Coronary artery (tissue), 2 donors: ENCODE measurements around the gene CRTAC1.
A peak's percentile ranks its signal among the peaks of the same experiment; 100 is the strongest.

Experiments used
- DNase-seq: peaks from one replicate; pipeline ENCODE4 v3.0.0-alpha.2; 2017; ENCODE audit warnings: low spot score
- H3K27ac ChIP-seq, 2 donors: fragments of 200-600 bp; sonication (generic); one replicate each; pipeline ENCODE4 v1.5.1; 2016 to 2019
- H3K4me3 ChIP-seq: fragments of 200-600 bp; sonication (generic); 2 replicates; pipeline ENCODE4 v1.5.1; 2016; ENCODE audit warnings: mild to moderate bottlenecking, moderate library complexity
- TF ChIP-seq, protein P1 (sequence below): fragments of 200-600 bp; sonication (generic); IDR thresholded peaks from one replicate; pipeline ENCODE4 v1.5.1; 2019; ENCODE audit warnings: antibody characterized with exemption

Gene CRTAC1

DNA sequence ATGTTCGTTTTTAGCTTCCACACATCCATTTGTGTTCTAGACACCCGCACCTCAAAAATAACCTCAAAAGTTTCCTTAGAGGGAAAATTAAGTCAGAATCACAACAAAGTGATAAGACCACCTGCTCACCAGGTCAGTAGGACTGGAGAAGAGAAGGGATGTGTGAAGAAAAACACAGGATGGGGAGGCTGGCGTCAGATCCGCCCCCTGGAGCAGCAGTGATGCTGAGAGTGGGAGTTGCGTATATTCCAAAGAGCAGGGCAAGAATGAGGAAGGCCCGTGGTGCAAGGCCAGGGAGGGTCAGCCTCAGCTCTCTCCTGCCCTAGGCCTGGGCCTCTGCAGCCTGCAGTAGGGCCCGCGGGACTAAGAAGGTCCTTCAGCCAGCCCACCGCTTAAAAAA lies 28.7 kb downstream of the CRTAC1 start:
- no peak overlapping the region for H3K27ac ChIP-seq
- no peak for DNase-seq
- no peak overlapping the region for H3K4me3 ChIP-seq
- TF ChIP-seq, protein P1, sequence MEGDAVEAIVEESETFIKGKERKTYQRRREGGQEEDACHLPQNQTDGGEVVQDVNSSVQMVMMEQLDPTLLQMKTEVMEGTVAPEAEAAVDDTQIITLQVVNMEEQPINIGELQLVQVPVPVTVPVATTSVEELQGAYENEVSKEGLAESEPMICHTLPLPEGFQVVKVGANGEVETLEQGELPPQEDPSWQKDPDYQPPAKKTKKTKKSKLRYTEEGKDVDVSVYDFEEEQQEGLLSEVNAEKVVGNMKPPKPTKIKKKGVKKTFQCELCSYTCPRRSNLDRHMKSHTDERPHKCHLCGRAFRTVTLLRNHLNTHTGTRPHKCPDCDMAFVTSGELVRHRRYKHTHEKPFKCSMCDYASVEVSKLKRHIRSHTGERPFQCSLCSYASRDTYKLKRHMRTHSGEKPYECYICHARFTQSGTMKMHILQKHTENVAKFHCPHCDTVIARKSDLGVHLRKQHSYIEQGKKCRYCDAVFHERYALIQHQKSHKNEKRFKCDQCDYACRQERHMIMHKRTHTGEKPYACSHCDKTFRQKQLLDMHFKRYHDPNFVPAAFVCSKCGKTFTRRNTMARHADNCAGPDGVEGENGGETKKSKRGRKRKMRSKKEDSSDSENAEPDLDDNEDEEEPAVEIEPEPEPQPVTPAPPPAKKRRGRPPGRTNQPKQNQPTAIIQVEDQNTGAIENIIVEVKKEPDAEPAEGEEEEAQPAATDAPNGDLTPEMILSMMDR = no peak

DNA sequence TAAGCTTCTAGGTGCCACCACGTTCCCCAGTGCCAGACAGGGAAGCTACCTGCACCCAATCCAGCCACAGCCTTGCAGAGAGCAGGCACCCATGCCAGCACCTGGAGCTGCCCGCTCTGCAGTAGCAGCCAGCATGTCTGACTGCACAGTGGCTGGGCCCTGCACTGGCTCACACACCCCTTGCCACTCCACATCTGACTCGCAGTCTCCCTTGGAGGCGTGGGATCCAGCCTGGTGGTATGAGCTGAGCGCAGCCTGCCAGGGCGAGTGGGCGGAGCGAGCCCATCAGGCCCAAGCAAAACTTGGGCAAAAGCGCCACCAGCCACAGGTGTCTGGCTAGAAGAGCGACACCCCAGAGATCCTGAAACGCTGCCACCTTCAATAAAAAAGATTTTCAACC lies 30.1 kb downstream of the CRTAC1 start:
- no peak overlapping the region for H3K4me3 ChIP-seq
- no peak overlapping the region for H3K27ac ChIP-seq
- no peak for DNase-seq
- TF ChIP-seq, protein P1 = no peak

DNA sequence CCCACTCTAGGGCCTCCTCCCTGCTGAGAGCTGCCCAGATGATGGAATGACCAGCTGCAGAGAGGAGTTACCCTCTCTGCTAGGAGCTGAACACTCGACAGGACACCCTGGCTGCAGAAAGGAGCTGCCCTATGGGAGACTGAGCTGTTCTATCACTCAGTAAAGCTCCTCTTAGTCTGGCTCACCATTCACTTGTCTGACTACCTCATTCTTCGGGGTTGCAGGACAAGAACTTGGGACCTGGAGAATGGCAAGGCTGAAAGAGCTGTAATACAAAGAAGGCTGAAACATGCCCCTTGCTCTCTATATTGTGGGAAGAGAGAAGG lies 30.5 kb downstream of the CRTAC1 start:
- TF ChIP-seq, protein P1 = no peak
- no peak for DNase-seq
- Histone ChIP-seq H3K4me3 (no peak overlapping the region), H3K27ac (no peak overlapping the region)

DNA sequence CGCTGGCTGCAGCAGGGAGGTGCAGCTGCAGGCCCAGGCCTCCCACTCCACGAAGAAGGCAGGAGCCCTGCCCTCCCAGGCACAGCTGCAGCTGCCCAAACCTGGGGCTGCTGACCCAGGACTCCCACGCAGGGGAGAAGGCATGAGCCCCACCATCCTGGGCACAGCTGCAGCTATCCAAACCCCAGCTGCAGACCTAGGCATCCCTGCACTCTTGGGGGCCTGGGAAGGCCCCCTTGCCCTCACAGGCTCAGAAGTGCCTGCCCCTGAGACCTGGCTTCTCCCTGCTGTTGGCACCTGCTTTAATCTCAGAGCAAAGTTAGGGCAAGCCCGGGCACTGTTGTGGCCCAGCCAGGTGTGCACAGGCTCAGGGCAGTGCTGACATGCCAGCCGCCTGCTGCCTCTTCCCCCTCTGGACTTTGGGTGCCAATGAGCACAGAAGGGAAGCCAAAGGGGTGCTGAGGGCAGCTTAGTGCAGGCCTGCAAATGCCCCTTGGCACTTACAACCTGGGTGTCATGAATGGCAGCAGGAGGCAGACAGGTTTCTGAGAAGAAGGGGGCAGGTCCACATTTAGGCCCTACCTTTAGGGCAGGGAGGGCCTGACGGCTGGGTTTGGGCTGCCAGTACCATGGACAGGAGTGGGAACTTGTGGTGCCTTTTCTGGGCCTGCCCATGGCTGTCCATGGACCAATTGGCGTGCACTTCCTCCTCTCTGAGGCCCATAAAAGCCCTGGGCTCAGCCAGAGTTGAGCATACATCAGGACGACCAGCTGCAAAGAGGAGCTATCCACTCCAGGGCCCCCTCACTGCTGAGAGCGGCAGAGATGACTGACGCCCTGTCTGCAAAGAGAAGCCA lies 31.1 kb downstream of the CRTAC1 start:
- Histone ChIP-seq H3K27ac (no peak overlapping the region), H3K4me3 (no peak overlapping the region)
- no peak for DNase-seq
- TF ChIP-seq, protein P1 = no peak

DNA sequence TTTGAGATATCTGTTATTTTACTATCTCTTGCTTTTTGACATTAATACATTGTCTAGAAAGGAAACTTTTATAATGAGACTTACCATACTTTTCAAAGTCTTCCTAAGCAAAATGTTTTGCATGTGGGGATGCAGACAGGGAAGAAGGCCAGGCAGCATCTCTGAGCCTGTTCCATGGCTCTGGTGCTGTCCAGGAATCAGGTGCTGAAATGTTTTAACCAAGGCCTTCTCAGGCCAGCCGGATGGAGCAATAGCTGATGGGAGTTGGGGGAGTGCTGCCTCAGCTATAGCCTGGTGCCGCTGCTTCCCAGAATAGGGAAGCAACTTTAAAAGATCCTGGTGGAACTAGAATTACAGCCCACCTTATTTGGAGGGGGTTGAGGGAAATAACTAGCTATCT lies 38.5 kb downstream of the CRTAC1 start:
- Histone ChIP-seq H3K4me3 (no peak overlapping the region), H3K27ac (no peak overlapping the region)
- TF ChIP-seq, protein P1 = no peak
- DNase-seq = no peak

DNA sequence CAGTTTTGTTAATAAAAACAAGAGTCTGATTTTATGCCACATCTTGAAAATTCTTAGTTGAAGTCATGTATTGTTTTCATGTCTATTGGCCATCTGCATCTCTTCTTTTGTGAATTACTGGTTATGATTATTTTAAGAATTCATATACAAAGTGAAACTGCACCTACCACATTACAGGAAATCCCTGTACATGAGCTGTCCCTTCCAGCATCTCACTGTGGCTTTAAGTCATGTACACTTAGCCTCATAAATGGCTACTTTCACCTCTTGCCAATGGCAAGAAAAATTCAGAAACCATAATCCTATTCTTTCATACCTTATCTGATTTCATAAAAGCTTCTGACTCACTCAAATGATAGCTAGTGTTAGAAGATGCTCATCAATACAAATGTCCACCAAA lies 48.6 kb downstream of the CRTAC1 start:
- no peak overlapping the region for H3K27ac ChIP-seq
- no peak overlapping the region for H3K4me3 ChIP-seq
- no peak for DNase-seq
- TF ChIP-seq, protein P1 = no peak

DNA sequence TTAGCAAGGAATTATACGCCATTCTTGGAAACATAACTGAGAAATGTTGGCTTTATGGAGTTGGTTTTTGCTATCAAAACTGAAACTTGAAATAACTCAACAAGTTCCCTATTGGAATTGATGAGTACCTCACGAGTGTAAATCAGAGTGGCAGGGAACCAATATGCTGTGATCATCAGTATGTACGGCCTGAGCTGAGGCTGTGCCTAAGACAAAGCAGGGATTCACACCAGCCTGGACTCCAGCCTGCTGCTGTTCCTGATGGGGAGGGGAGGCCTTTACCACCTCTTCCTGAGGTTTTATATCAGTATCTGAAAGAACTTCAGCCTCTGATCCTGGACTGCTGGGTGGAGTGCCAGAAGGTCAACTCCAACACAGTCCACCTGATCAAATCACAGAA lies 52.7 kb downstream of the CRTAC1 start:
- TF ChIP-seq, protein P1 = no peak
- peak; percentile 8 for DNase-seq
- H3K4me3 ChIP-seq = no peak overlapping the region
- no peak overlapping the region for H3K27ac ChIP-seq
